GDM1 (cell line): ENCODE data around the gene OR5L1.

Experiments used
- DNase-seq: peaks from one replicate; lab custom pipeline; 2025; lab: John Stamatoyannopoulos, UW

The OR5L1 gene

DNA sequence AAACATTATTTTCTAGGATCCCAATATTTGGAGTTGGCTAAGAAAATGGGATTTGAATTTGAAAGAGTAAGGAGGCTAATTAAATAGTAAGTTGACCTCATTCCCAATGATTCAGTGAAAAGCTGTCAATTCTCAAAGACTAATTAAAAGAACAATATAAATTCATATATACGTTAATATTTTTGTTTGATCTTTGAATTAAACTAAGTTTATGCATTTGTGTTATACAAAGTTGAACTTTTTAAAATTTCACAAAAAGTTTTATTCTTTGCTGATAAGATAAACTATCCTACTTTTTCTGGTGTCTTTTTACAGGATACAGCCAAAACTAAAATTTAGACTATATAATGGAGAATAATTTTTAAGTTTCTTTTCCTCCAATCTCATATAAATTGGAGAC is at the start of gene OR5L1:
TSS of gene OR5L1 (plus strand) at position 301 of the 400 bp plus-strand sequence. CDS start 100 bp downstream, outside the sequence.
- no peak for DNase-seq

DNA sequence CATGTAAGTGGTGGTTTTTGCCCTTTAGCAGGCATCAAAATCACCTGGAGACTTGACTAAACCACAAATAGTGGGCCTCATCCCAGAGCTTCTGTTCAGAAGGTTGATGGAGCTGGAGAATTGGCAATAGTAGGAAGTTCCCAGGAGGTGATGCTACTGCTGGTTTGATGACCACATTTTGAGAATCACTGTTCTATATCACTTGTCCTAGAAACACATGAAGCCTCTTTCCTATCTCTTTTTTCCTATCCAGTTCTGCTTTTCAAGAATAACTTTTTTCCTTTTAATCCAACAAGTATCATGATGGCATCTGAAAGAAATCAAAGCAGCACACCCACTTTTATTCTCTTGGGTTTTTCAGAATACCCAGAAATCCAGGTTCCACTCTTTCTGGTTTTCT is 38.0 kb upstream of the OR5L1 start, which contains the start of gene OR5D13:
TSS of gene OR5D13 (plus strand) at position 301 of the 400 bp plus-strand sequence. CDS start at position 301, 0 bp downstream.
- DNase-seq = no peak

DNA sequence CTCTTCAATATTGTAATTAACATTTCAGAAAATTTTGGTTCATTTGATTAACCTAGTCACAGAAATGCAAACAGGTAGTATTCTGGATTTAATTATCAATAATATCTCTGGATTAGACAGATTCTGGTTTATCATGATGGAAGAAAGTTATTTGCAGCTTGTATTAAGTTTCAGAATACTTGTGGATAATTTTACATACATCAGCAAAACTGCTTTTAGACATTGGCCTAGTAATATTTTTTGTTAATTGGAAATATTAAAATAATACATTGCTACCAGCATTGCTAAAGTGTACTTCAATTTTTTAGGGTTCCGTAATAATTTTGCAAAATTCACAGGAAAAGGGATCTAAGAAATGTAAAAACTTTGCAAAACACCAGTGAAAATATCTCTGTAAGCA is 19.6 kb upstream of the OR5L1 start:
- DNase-seq = no peak

DNA sequence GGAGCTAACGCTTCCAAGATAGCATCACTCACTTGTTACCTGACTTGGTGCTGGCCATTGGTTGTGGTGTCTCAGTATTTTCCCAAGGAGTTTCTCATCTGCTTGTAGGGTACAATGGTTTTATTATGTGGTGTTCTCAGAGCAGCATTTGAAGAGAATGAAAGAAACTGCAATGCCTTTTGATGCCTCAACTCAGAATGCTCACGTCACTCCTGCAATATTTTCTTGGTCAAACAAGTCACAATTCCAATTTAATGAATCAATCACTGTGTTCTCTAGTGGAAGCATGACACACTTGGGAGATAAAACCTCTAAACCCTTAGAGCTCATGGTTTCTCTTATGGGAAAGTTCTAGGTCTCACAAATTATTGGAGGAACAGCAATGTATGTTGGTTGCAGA is 17.8 kb upstream of the OR5L1 start:
- DNase-seq = no peak

DNA sequence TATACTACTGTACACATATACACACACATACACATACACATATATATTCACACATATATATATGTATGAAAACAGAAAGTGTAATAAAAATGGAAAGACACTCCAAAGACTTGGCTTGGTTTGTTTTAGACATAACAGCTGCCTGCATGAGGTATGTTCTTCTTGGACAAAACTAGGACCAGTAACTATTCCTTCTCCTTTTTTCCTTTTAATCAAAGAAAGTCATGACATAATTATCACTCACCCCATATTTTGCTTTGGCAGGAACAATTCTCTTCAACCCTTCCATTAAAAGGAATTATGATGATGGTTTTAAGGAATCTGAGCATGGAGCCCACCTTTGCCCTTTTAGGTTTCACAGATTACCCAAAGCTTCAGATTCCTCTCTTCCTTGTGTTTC is 15.9 kb upstream of the OR5L1 start, which contains the start of gene OR5D14:
TSS of gene OR5D14 (plus strand) at position 301 of the 400 bp plus-strand sequence. CDS start at position 301, 0 bp downstream.
- no peak for DNase-seq

DNA sequence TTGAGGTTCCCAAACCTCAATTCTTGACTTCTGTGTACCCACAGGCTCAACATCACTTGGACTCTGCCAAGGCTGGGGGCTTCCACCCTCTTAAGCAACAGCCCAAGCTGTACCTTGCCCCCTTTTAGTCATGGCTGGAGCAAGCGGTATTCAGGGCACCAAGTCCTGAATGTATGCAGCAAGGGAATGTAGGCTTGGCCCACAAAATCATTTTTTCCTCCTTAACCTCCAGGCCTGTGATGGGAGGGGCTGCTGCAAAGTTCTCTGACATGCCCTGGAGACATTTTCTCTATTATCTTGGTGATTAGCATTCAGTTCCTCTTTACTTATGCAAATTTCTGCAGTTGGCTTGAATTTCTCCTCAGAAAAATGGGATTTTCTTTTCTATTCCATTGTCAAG is 4.9 kb upstream of the OR5L1 start:
- DNase-seq = no peak

DNA sequence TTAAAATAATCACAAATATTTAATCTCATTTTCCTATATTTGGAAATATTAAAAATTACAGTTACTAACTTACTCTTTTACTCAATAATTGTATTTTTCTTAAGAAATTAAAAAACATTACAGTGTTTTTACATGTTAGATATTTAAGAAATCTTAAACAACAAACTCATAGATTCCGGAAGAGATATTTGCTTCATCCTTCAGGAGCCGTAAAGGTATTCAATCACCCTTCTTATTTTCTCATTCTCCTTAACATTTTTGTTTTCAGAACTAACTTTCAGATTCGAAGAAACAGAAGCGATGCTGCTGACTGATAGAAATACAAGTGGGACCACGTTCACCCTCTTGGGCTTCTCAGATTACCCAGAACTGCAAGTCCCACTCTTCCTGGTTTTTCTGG is 8.2 kb downstream of the OR5L1 start, which contains the start of gene OR5D18:
TSS of gene OR5D18 (plus strand) at position 301 of the 400 bp plus-strand sequence. CDS start at position 301, 0 bp downstream.
- DNase-seq = no peak

DNA sequence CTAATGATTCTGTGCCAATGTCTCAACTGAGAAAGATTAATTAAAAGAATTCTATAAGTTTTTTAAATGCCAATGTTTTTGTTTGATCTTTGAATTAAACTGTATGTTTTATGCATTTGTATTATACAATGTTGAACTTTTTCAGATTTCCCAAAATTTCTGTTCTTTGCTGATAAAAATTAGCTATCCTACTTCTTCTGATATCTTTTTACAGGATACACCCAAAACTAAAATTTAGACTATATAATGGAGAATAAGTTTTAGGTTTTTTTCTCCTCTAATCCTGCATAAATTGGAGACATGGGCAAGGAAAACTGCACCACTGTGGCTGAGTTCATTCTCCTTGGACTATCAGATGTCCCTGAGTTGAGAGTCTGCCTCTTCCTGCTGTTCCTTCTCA is 15.8 kb downstream of the OR5L1 start, which contains the start of gene OR5L2:
TSS of gene OR5L2 (plus strand) at position 301 of the 400 bp plus-strand sequence. CDS start at position 301, 0 bp downstream.
- DNase-seq = no peak

DNA sequence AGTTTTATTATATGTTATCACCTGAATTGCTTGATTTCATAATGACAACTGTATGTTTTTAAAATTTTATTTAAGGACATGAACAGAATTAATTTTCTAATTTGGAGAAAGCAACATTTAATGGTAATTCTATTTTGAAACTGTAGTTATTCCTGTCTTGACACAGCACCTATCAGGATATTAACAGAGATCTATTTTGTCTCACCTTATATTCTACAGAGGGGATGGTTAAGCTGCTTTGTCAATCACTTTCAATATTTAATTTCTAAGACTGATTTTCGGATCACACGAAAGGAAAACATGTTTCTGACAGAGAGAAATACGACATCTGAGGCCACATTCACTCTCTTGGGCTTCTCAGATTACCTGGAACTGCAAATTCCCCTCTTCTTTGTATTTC is 27.3 kb downstream of the OR5L1 start, which contains the start of gene OR5D16:
TSS of gene OR5D16 (plus strand) at position 301 of the 400 bp plus-strand sequence. CDS start at position 301, 0 bp downstream.
- no peak for DNase-seq

DNA sequence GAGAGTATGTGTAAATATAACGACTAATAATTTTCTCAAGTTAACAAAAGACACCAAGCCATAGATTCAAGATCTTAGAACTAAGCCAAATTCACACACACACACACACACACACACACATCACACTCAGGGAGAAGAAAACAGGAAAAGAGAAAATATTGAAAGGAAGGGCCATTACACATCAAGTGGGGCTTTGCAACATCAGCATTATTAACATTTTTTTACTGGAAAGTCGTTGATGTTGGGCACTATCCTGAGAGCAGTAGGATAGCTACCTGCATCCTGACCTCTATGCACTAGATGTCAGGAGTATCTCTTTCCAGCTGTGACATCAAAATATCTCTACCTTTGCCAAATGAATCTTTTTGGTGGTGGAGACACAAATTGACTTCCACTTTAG is 36.3 kb downstream of the OR5L1 start:
- DNase-seq = no peak

DNA sequence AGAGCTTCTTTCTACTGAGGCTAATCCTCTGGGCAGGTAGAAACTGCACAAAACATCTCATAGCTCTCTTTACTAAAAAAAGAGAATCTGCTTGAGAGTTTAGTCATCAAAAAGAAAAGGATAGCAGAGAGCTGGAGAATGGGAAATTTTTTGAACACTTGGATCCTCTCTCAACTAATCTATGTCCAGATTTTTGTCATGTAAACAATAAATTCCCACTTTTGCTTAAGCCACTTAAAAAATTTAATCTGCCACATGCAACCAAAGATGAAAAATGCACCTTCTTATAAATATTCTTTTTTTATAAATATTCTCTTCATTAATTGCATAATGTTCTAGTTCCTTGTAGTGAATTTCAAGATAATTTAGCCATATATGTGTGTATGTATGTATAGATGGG is 37.9 kb downstream of the OR5L1 start:
- no peak for DNase-seq

DNA sequence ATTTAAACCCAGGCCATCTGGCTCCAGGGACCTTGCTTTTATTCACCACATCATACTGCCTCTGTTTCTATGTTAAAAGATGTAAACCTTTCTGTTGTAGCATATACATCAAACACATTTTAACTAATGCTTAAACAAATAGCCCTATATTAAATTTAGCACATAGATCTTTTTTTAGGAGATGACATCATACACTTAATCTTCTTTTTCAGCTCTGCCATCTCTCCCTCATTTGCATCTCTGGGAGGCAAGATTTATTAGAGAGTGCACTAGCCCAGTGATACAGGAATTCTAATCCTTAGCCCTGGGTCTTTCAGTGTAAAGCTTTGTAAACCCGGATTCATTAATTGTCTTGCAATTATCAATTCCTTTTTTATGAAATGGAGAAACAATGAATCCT is 41.0 kb downstream of the OR5L1 start:
- no peak for DNase-seq

DNA sequence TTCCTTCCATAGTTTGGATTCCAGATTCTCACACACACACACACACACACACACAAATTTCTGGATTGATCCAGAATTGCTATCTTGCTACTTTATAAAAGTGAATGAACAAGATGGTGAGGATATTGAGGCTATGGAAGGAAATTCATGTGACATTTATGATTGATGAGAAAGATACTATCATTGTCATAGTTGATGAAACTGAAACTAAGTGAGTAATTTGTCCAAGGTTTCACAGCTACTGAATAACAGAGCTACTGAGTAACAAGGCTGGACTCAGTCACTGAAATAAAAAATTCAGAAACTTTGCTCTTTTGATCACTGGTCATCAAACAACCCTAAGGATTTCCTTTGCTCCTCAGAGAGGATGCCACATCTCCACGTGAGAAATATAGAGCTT is 43.5 kb downstream of the OR5L1 start:
- DNase-seq = no peak
